HL-60 (cell line): ENCODE measurements around the gene DOK5.
A peak's percentile ranks its signal among the peaks of the same experiment; 100 is the strongest.

ENCODE experiments used
- DNase-seq, 2 experiments: peaks; one replicate each; pipeline ENCODE4 v3.0.0-alpha.2; 2010 to 2020; ENCODE audit warnings: low read depth in 1 of 2, low spot score in 1 of 2
- H3K27ac ChIP-seq: fragments of 250-450 bp; sonication (Bioruptor Pico); replicated peaks from 2 replicates; pipeline ENCODE4 v1.5.1; 2020; ENCODE audit warnings: mild to moderate bottlenecking, moderate library complexity
- H3K27me3 ChIP-seq: fragments of 250-450 bp; sonication (Bioruptor Pico); 2 replicates; pipeline ENCODE4 v1.5.1; 2021; ENCODE audit warnings: mild to moderate bottlenecking, moderate library complexity; ENCODE audit not compliant: insufficient read depth, poor library complexity, severe bottlenecking
- H3K4me3 ChIP-seq: replicated peaks from 2 replicates; pipeline ENCODE4 v1.5.1; 2011; ENCODE audit warnings: mild to moderate bottlenecking, control low read depth, low read length; ENCODE audit not compliant: insufficient read depth
- CTCF ChIP-seq: IDR thresholded peaks from one replicate; pipeline ENCODE4 v1.5.1; 2011; ENCODE audit warnings: low read length, control low read depth, inconsistent platforms; ENCODE audit not compliant: insufficient read depth
- GABPA ChIP-seq: IDR thresholded peaks from 2 replicates; pipeline ENCODE4 v1.6.1; 2012; ENCODE audit warnings: low read depth
- POLR2AphosphoS5 ChIP-seq: IDR thresholded peaks from 2 replicates; pipeline ENCODE4 v1.6.1; 2012; ENCODE audit warnings: low read depth
- REST ChIP-seq: IDR thresholded peaks from 2 replicates; pipeline ENCODE4 v1.6.1; 2012; ENCODE audit warnings: low read depth; ENCODE audit not compliant: insufficient replicate concordance
- SPI1 ChIP-seq: IDR thresholded peaks from 2 replicates; pipeline ENCODE4 v1.6.1; 2012; ENCODE audit warnings: low read depth, mild to moderate bottlenecking, borderline replicate concordance

Gene DOK5

DNA sequence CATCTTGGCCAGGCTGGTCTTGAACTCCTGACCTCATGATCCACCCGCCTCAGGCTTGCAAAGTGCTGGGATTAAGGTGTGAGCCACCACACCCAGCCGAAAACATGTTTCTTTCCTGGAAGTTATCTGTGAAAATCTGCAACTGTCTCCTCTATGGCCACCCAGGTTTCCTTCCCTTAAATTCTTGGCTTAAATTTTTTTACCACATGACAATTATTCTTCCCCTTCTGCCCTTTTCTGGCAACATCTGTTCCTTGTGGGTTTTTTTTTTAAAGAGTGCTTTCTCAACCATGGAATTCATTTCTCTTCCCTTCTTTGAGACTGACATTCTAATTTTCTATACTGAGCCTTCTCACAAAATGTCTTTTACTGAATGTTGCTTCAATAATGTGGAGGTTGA lies 59.6 kb downstream of the DOK5 start:
- Histone ChIP-seq H3K27me3 (no peaks in the 10 kb centered on the region), H3K4me3 (no peak overlapping the region), H3K27ac (no peak overlapping the region)
- peak in 1 of 2 experiments; percentile 14 for DNase-seq
- TF ChIP-seq GABPA = no peak
- TF ChIP-seq POLR2AphosphoS5 = no peak
- no peak for TF ChIP-seq SPI1
- TF ChIP-seq CTCF = no peak
- no peak for TF ChIP-seq REST

- no peak for DNase-seq
- no peak for TF ChIP-seq REST
- no peak for TF ChIP-seq POLR2AphosphoS5
- TF ChIP-seq GABPA = no peak
- no peak for TF ChIP-seq SPI1
- no peak for TF ChIP-seq CTCF
Measured at GRCh38 chr20:54535746-54536145, 60.4 kb downstream of the DOK5 start.

GRCh38 chr20:54539521-54540046 lies 64.2 kb downstream of the DOK5 start:
- no peaks in the 10 kb centered on the region for H3K27me3 ChIP-seq
- no peak for DNase-seq
- no peak overlapping the region for H3K4me3 ChIP-seq
- no peak overlapping the region for H3K27ac ChIP-seq
- TF ChIP-seq GABPA (no peak), REST (no peak), POLR2AphosphoS5 (no peak), CTCF (no peak), SPI1 (no peak)

More at GRCh38 chr20:54535746-54536145, 60.4 kb downstream of the DOK5 start:
- Histone ChIP-seq H3K4me3 (no peak overlapping the region), H3K27me3 (no peaks in the 10 kb centered on the region), H3K27ac (no peak overlapping the region)
